Parathyroid adenoma (tissue), 2 donors: Measurements from ENCODE around the gene QRICH2.
A peak's percentile ranks its signal among the peaks of the same experiment; 100 is the strongest.

Source experiments
- H2AFZ ChIP-seq: fragments of 300-600 bp; sonication (generic); one replicate; pipeline ENCODE4 v1.7.0; 2017; ENCODE audit warnings: antibody characterized with exemption, mild to moderate bottlenecking
- H3K27ac ChIP-seq: fragments of 300-600 bp; sonication (generic); one replicate; pipeline ENCODE4 v1.7.0; 2017
- H3K27me3 ChIP-seq: fragments of 300-600 bp; sonication (generic); one replicate; pipeline ENCODE4 v1.7.0; 2017; ENCODE audit warnings: low read length; ENCODE audit not compliant: control insufficient read depth, insufficient read depth
- H3K36me3 ChIP-seq: fragments of 300-600 bp; sonication (generic); one replicate; pipeline ENCODE4 v1.7.0; 2017; ENCODE audit warnings: low read length; ENCODE audit not compliant: control insufficient read depth, insufficient read depth
- H3K4me1 ChIP-seq: fragments of 300-600 bp; sonication (generic); one replicate; pipeline ENCODE4 v1.7.0; 2017; ENCODE audit warnings: control low read depth
- H3K4me2 ChIP-seq: fragments of 300-600 bp; sonication (generic); one replicate; pipeline ENCODE4 v1.7.0; 2017; ENCODE audit warnings: low read length
- H3K4me3 ChIP-seq: fragments of 300-600 bp; sonication (generic); one replicate; pipeline ENCODE4 v1.7.0; 2017; ENCODE audit warnings: low read depth, low read length
- H3K79me2 ChIP-seq: fragments of 300-600 bp; sonication (generic); one replicate; pipeline ENCODE4 v1.7.0; 2017; ENCODE audit warnings: control low read depth
- H3K9ac ChIP-seq: fragments of 300-600 bp; sonication (generic); one replicate; pipeline ENCODE4 v1.7.0; 2017; ENCODE audit warnings: mild to moderate bottlenecking
- H3K9me3 ChIP-seq: fragments of 300-600 bp; sonication (generic); one replicate; pipeline ENCODE4 v1.7.0; 2017; ENCODE audit warnings: low read length; ENCODE audit not compliant: control insufficient read depth
- TF ChIP-seq, protein P1 (sequence below): fragments of 300-600 bp; sonication (generic); IDR thresholded peaks from one replicate; pipeline ENCODE4 v1.7.0; 2017; ENCODE audit warnings: antibody characterized with exemption, mild to moderate bottlenecking
- donor health status: primary hyperparathyroidism.

QRICH2 gene

DNA sequence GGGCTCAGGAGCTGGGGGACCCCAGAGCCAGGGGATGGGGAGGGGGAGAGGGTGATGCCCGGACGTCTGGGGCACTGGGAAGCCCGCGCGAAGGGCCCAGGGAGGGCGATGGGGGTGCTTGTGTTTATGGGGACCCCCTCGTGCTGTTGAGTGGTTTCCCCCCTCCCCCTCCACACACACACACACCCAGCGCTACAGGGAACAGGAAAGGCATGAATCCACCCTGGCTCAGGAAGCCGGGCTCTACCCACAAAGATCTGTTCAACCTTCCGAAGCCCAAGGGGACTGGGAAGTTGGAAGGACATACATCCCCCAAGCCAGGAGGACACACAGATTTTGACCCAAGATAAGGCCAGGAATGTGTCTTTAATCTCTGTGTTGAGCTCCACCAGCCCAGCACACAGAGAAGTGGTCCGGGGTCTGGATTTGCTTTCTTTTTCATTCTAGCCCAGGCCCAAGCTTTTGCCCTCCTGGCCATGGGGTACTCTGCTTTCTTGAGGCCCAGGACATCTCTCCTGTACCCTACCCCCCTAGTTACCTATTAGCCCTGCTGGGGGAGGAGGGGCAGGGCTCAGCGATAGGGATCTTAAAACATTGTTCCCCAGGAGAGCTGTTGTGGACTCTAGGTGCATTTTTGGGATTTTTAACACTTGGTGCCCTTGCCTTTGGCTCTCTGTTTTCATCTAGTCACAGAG lies 41.7 kb downstream of the QRICH2 start:
- H3K36me3 ChIP-seq, result no peaks in the 10 kb centered on the region
- peak overlapping the region; percentile 78 for H2AFZ ChIP-seq
- H3K4me1 ChIP-seq, result peaks cover 42% of the 10 kb centered on the region
- no peaks in the 10 kb centered on the region for H3K9me3 ChIP-seq
- TF ChIP-seq, protein P1, sequence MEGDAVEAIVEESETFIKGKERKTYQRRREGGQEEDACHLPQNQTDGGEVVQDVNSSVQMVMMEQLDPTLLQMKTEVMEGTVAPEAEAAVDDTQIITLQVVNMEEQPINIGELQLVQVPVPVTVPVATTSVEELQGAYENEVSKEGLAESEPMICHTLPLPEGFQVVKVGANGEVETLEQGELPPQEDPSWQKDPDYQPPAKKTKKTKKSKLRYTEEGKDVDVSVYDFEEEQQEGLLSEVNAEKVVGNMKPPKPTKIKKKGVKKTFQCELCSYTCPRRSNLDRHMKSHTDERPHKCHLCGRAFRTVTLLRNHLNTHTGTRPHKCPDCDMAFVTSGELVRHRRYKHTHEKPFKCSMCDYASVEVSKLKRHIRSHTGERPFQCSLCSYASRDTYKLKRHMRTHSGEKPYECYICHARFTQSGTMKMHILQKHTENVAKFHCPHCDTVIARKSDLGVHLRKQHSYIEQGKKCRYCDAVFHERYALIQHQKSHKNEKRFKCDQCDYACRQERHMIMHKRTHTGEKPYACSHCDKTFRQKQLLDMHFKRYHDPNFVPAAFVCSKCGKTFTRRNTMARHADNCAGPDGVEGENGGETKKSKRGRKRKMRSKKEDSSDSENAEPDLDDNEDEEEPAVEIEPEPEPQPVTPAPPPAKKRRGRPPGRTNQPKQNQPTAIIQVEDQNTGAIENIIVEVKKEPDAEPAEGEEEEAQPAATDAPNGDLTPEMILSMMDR, result no peak
- H3K4me2 ChIP-seq, result peak overlapping the region; percentile 66
- peaks cover 29% of the 10 kb centered on the region for H3K79me2 ChIP-seq
- H3K4me3 ChIP-seq, result peak overlapping the region; percentile 81
- no peaks in the 10 kb centered on the region for H3K27me3 ChIP-seq
- H3K27ac ChIP-seq, result peak overlapping the region; percentile 90
- H3K9ac ChIP-seq, result peak overlapping the region; percentile 94

GRCh38 chr17:76265624-76266243 lies 42.3 kb downstream of the QRICH2 start:
- H3K36me3 ChIP-seq, result no peaks in the 10 kb centered on the region
- peak overlapping the region; percentile 66 for H3K4me2 ChIP-seq
- peak overlapping the region; percentile 78 for H2AFZ ChIP-seq
- peaks cover 41% of the 10 kb centered on the region for H3K4me1 ChIP-seq
- peak overlapping the region; percentile 94 for H3K9ac ChIP-seq
- H3K27ac ChIP-seq, result peak overlapping the region; percentile 90
- H3K4me3 ChIP-seq, result peak overlapping the region; percentile 81
- no peaks in the 10 kb centered on the region for H3K9me3 ChIP-seq
- no peaks in the 10 kb centered on the region for H3K27me3 ChIP-seq
- peaks cover 29% of the 10 kb centered on the region for H3K79me2 ChIP-seq
- TF ChIP-seq, protein P1, result no peak

- Histone ChIP-seq H3K4me2 (peak within 1 kb of the TSS; percentile 66), H3K9ac (peak within 1 kb of the TSS; percentile 94), H3K36me3 (no peaks in the 10 kb centered on the region), H3K4me3 (peak within 1 kb of the TSS; percentile 81), H2AFZ (peak within 1 kb of the TSS; percentile 78), H3K9me3 (no peaks in the 10 kb centered on the region), H3K79me2 (peaks cover 29% of the 10 kb centered on the region), H3K27ac (peak within 1 kb of the TSS; percentile 90), H3K4me1 (peaks cover 41% of the 10 kb centered on the region), H3K27me3 (no peaks in the 10 kb centered on the region)
- TF ChIP-seq, protein P1, result no peak
Measured at GRCh38 chr17:76264755-76265623, 43.1 kb downstream of the QRICH2 start, which contains the start of gene UBALD2. TSS of gene UBALD2 (plus strand) at chr17:76265348. CDS start at chr17:76265506, 158 bp downstream.

GRCh38 chr17:76264425-76264754 lies 43.7 kb downstream of the QRICH2 start:
- Histone ChIP-seq H3K27me3 (no peaks in the 10 kb centered on the region), H3K4me3 (peak overlapping the region; percentile 36), H3K4me1 (peaks cover 36% of the 10 kb centered on the region)

More at GRCh38 chr17:76264425-76264754, 43.7 kb downstream of the QRICH2 start:
- H3K9me3 ChIP-seq, result no peaks in the 10 kb centered on the region
- TF ChIP-seq, protein P1, result no peak
- peaks cover 25% of the 10 kb centered on the region for H3K79me2 ChIP-seq
- H3K4me2 ChIP-seq, result peak overlapping the region; percentile 39
- H2AFZ ChIP-seq, result peak overlapping the region; percentile 53
- H3K36me3 ChIP-seq, result no peaks in the 10 kb centered on the region
- no peak overlapping the region for H3K9ac ChIP-seq
- peak overlapping the region; percentile 78 for H3K27ac ChIP-seq
